Loucy (cell line): ENCODE measurements around the gene LGR5.

Experiments
- EZH2phosphoT487 ChIP-seq: fragments of 200-600 bp; IDR thresholded peaks from 2 replicates; pipeline ENCODE4 v1.6.1; 2018; ENCODE audit warnings: antibody characterized with exemption, mild to moderate bottlenecking, moderate library complexity, borderline replicate concordance
- TF ChIP-seq, protein P1 (sequence below): fragments of 200-600 bp; sonication (generic); conservative IDR thresholded peaks from 2 replicates; pipeline ENCODE4 v1.5.1; 2014; ENCODE audit warnings: mild to moderate bottlenecking, antibody characterized with exemption, low read length

DNA sequence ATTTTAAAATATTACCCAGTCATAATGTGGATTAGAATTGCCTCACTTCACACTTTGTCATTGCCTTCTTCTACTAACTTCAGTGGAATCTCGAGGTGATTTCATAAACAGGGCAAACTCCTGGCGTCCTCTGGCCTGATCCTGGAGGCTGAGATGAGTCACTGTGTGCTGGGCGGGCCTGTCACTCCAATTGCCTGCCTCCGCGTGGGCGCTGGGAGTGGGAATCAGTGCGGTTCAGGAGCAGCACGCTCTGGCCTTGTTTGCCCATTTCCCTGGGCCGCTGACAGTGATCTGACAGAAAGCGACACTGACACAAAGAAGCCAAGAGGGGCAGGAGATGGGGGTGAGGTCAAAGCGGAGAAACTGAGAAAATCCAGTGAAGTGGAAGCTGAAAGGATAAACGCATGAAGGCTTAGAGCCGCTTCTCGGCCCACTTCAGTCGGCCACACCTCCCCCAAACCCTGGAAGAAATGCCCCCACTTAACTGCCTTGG is 29.7 kb downstream of the LGR5 start:
- TF ChIP-seq, protein P1, sequence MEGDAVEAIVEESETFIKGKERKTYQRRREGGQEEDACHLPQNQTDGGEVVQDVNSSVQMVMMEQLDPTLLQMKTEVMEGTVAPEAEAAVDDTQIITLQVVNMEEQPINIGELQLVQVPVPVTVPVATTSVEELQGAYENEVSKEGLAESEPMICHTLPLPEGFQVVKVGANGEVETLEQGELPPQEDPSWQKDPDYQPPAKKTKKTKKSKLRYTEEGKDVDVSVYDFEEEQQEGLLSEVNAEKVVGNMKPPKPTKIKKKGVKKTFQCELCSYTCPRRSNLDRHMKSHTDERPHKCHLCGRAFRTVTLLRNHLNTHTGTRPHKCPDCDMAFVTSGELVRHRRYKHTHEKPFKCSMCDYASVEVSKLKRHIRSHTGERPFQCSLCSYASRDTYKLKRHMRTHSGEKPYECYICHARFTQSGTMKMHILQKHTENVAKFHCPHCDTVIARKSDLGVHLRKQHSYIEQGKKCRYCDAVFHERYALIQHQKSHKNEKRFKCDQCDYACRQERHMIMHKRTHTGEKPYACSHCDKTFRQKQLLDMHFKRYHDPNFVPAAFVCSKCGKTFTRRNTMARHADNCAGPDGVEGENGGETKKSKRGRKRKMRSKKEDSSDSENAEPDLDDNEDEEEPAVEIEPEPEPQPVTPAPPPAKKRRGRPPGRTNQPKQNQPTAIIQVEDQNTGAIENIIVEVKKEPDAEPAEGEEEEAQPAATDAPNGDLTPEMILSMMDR: no peak
- TF ChIP-seq EZH2phosphoT487: no peak
